Measurements from ENCODE around the gene CD93.

DNA sequence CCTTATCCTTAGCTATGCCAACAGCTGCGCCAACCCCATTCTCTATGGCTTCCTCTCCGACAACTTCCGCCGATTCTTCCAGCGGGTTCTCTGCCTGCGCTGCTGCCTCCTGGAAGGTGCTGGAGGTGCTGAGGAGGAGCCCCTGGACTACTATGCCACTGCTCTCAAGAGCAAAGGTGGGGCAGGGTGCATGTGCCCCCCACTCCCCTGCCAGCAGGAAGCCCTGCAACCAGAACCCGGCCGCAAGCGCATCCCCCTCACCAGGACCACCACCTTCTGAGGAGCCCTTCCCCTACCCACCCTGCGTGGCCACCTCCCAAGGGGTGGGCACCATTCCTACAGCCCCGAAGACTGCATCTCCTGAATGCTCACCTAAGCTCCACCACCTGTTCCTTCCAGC lies 49.8 kb downstream of the CD93 start:
- TF ChIP-seq, protein P1, sequence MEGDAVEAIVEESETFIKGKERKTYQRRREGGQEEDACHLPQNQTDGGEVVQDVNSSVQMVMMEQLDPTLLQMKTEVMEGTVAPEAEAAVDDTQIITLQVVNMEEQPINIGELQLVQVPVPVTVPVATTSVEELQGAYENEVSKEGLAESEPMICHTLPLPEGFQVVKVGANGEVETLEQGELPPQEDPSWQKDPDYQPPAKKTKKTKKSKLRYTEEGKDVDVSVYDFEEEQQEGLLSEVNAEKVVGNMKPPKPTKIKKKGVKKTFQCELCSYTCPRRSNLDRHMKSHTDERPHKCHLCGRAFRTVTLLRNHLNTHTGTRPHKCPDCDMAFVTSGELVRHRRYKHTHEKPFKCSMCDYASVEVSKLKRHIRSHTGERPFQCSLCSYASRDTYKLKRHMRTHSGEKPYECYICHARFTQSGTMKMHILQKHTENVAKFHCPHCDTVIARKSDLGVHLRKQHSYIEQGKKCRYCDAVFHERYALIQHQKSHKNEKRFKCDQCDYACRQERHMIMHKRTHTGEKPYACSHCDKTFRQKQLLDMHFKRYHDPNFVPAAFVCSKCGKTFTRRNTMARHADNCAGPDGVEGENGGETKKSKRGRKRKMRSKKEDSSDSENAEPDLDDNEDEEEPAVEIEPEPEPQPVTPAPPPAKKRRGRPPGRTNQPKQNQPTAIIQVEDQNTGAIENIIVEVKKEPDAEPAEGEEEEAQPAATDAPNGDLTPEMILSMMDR (IDR thresholded peaks at IDR 0.05), result no peak
- TF ChIP-seq POLR2A (IDR thresholded peaks at IDR 0.05), result no peak
- TF ChIP-seq POLR2AphosphoS5 (IDR thresholded peaks at IDR 0.05), result no peak
